Measurements from ENCODE around the gene PIK3R1.
"Not testable (repeated sequence)": the region's sequence is repeated elsewhere in the genome, so short reads cannot be mapped to it uniquely, and the experiment has no call there.

Gene PIK3R1

GRCh38 chr5:68193481-68194036 lies 22.0 kb upstream of the PIK3R1 start:
- DNase-seq (ENCODE audit: low read depth): no peak

GRCh38 chr5:68194386-68194785 lies 21.2 kb upstream of the PIK3R1 start:
- DNase-seq (ENCODE audit: low read depth): no peak

- no peak for DNase-seq (ENCODE audit: low read depth)
Observed at GRCh38 chr5:68195137-68195536, 20.4 kb upstream of the PIK3R1 start.

- DNase-seq (ENCODE audit: low read depth): no peak
Observed at GRCh38 chr5:68196876-68197275, 18.7 kb upstream of the PIK3R1 start.

- no peak for DNase-seq (ENCODE audit: low read depth)
Observed at GRCh38 chr5:68200288-68200687, 15.3 kb upstream of the PIK3R1 start.

- DNase-seq (ENCODE audit: low read depth): not testable (repeated sequence)
Observed at GRCh38 chr5:68210654-68211053, 4.9 kb upstream of the PIK3R1 start.

GRCh38 chr5:68214482-68215207 lies 911 bp upstream of the PIK3R1 start:
- no peak for DNase-seq (ENCODE audit: low read depth)

GRCh38 chr5:68215898-68216244 lies 315 bp downstream of the PIK3R1 start:
- DNase-seq (ENCODE audit: low read depth): no peak

- DNase-seq (ENCODE audit: low read depth): no peak
Observed at GRCh38 chr5:68216245-68217046, 890 bp downstream of the PIK3R1 start.

GRCh38 chr5:68217047-68217355 lies 1.4 kb downstream of the PIK3R1 start:
- DNase-seq (ENCODE audit: low read depth): no peak

GRCh38 chr5:68217528-68217927 lies 2.0 kb downstream of the PIK3R1 start:
- no peak for DNase-seq (ENCODE audit: low read depth)

- no peak for DNase-seq (ENCODE audit: low read depth)
Observed at GRCh38 chr5:68219161-68219816, 3.7 kb downstream of the PIK3R1 start.

- DNase-seq (ENCODE audit: low read depth): no peak
Observed at GRCh38 chr5:68220260-68220659, 4.7 kb downstream of the PIK3R1 start.

GRCh38 chr5:68220914-68221313 lies 5.4 kb downstream of the PIK3R1 start:
- DNase-seq (ENCODE audit: low read depth): no peak

- DNase-seq (ENCODE audit: low read depth): no peak
Observed at GRCh38 chr5:68221488-68221887, 5.9 kb downstream of the PIK3R1 start.

- no peak for DNase-seq (ENCODE audit: low read depth)
Observed at GRCh38 chr5:68222310-68222709, 6.8 kb downstream of the PIK3R1 start.

GRCh38 chr5:68222824-68223354 lies 7.3 kb downstream of the PIK3R1 start:
- no peak for DNase-seq (ENCODE audit: low read depth)

- no peak for DNase-seq (ENCODE audit: low read depth)
Observed at GRCh38 chr5:68223904-68224303, 8.3 kb downstream of the PIK3R1 start.

- no peak for DNase-seq (ENCODE audit: low read depth)
Observed at GRCh38 chr5:68224509-68225187, 9.1 kb downstream of the PIK3R1 start.

GRCh38 chr5:68225188-68225910 lies 9.8 kb downstream of the PIK3R1 start:
- no peak for DNase-seq (ENCODE audit: low read depth)

GRCh38 chr5:68225911-68226545 lies 10.5 kb downstream of the PIK3R1 start:
- DNase-seq (ENCODE audit: low read depth): no peak

All from HS-27A (cell line).